ENCODE measurements around the gene SAA2. TPM values are rescaled to one million over a fixed set of nuclear protein-coding genes. Genes with fewer than 3 reads are reported as not detected.

Gene SAA2
- total RNA-seq, 4 donors from 2014 or later, result 0.34 TPM; not detected in 3

DNA sequence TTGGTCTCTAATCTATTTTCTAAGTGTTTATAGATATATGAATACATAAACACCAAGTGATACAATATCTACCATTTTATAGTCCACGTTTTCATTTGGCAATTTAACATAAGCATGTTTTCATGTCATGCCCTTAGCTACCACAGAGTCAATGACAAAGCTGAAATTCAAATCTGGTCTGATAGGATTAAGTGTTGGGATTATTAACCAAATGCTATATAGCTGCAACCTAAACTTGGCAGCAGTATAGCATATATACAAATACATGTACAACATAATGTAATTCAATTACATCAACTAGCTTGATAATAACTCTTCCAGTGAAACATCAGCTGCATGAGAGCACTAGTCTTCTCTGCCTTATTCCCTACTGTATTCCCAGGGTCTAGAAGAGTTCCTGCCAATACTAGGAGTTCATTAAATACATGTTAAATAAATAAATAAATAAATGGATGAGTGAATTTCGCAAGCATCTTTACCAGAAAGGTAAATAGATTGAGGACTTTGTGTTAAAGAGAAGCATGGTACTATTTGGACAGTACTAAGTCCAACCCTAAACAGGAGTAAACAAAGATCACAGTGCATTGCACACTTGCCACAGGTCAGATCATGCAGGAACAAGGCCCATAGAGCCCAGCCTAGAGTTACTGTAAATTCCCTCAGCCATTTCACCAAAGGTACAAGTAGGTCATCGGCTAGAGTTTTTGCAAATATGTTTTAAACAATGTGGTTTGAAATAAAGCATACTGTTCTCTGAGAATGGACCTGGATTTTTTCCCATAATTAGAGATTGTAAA, 24.7 kb downstream of the SAA2 start:
- H3K4me3 ChIP-seq, result no peak overlapping the region
- no peaks in the 10 kb centered on the region for H3K27me3 ChIP-seq
- H3K9me3 ChIP-seq, result no peaks in the 10 kb centered on the region
- no peak overlapping the region for H3K27ac ChIP-seq (replicated peaks in 1 of 4)
- no peaks in the 10 kb centered on the region for H3K36me3 ChIP-seq
- no peak for DNase-seq (ENCODE audit: extremely low spot score)
- intact Hi-C loops (cut with DNase I), result no loop called here
- 62% methylated on average over 3 of the region's 3 CpGs for WGBS
- no peaks in the 10 kb centered on the region for H3K4me1 ChIP-seq
- TF ChIP-seq POLR2AphosphoS5 (IDR thresholded peaks at IDR 0.05), result no peak
- TF ChIP-seq, protein P1, sequence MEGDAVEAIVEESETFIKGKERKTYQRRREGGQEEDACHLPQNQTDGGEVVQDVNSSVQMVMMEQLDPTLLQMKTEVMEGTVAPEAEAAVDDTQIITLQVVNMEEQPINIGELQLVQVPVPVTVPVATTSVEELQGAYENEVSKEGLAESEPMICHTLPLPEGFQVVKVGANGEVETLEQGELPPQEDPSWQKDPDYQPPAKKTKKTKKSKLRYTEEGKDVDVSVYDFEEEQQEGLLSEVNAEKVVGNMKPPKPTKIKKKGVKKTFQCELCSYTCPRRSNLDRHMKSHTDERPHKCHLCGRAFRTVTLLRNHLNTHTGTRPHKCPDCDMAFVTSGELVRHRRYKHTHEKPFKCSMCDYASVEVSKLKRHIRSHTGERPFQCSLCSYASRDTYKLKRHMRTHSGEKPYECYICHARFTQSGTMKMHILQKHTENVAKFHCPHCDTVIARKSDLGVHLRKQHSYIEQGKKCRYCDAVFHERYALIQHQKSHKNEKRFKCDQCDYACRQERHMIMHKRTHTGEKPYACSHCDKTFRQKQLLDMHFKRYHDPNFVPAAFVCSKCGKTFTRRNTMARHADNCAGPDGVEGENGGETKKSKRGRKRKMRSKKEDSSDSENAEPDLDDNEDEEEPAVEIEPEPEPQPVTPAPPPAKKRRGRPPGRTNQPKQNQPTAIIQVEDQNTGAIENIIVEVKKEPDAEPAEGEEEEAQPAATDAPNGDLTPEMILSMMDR (IDR thresholded peaks at IDR 0.05), result no peak
- no peak for TF ChIP-seq EP300 (IDR thresholded peaks at IDR 0.05)

DNA sequence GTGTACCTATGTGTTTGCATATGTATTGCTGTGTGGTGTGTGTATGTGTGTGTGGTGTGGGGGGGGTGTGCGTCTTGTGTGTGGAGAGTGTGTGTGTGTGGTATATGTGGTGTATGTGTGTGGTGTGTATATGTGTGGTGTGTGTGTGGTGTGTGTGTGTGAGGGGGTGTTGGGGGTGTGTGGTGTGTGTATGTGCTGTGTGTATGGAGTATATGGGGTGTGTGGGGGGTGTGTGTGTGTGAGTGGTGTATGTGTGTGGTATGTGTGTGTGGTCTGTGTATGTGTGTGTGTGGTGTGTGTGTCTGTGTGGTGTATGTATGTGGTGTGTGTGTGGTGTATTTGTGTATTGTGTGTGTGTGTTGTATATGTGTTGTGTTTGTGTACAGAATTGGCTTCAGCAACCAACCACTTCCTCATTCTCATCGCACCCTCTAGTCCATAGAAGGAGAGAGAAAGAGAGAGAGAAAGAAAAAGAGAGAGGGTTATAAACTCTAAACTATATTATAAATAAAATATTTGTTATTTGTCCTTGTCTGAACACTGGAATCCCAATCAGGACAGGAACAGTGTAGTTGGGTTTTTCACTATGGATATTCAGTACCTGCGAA, 25.6 kb downstream of the SAA2 start:
- no peak overlapping the region for H3K4me3 ChIP-seq
- no peaks in the 10 kb centered on the region for H3K4me1 ChIP-seq
- no peaks in the 10 kb centered on the region for H3K27me3 ChIP-seq
- TF ChIP-seq POLR2A (IDR thresholded peaks at IDR 0.05; ENCODE audit: low read depth) (no peak), EP300 (IDR thresholded peaks at IDR 0.05) (no peak), POLR2AphosphoS5 (IDR thresholded peaks at IDR 0.05) (no peak)
- TF ChIP-seq, protein P1 (IDR thresholded peaks at IDR 0.05), result no peak
- no peak overlapping the region for H3K27ac ChIP-seq (replicated peaks in 1 of 4)
- intact Hi-C loops (cut with DNase I), result no loop called here
- no peak for DNase-seq (ENCODE audit: extremely low spot score)
- H3K9me3 ChIP-seq, result no peaks in the 10 kb centered on the region
- 81% methylated on average over 3 of the region's 3 CpGs for WGBS
- no peaks in the 10 kb centered on the region for H3K36me3 ChIP-seq

DNA sequence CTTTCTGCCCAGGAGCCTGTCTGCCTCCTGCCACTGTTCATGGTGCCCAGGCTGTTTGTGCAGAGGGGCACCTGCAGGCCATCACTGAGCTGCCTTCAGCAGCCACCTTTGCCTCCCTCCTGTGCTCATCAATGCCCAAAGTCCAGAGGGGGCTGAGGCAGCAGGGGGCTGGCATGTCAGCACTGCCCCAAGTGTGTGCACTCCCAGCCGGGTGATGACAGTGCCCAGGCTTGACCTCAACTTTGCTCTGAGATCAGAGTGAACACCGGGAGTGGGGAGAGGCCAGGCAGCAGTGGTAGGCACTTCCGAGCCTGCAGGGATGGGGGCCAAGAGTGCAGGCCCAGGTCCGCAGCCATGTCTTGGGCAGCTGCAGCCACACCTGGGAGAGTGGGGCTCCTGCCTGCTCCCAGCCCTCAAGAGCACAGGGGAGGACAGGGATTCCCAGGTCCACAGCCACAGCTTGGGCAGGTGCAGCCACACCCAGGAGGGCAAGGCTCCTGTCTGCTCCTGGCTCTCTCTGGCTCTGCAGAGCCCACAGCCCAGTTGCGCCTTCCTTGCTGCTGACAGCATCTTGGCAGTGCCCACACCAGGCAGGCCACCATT, 27.1 kb downstream of the SAA2 start:
- no peak for DNase-seq (ENCODE audit: extremely low spot score)
- H3K27me3 ChIP-seq, result no peaks in the 10 kb centered on the region
- no peak for TF ChIP-seq POLR2AphosphoS5 (IDR thresholded peaks at IDR 0.05)
- TF ChIP-seq POLR2A (IDR thresholded peaks at IDR 0.05; ENCODE audit: low read depth), result no peak
- no peak for TF ChIP-seq EP300 (IDR thresholded peaks at IDR 0.05)
- TF ChIP-seq, protein P1 (IDR thresholded peaks at IDR 0.05), result no peak
- intact Hi-C loops (cut with DNase I), result no loop called here
- 73% methylated on average over 5 of the region's 5 CpGs for WGBS
- no peaks in the 10 kb centered on the region for H3K36me3 ChIP-seq
- no peak overlapping the region for H3K27ac ChIP-seq (replicated peaks in 1 of 4)
- no peaks in the 10 kb centered on the region for H3K4me1 ChIP-seq
- no peaks in the 10 kb centered on the region for H3K9me3 ChIP-seq
- H3K4me3 ChIP-seq, result no peak overlapping the region

DNA sequence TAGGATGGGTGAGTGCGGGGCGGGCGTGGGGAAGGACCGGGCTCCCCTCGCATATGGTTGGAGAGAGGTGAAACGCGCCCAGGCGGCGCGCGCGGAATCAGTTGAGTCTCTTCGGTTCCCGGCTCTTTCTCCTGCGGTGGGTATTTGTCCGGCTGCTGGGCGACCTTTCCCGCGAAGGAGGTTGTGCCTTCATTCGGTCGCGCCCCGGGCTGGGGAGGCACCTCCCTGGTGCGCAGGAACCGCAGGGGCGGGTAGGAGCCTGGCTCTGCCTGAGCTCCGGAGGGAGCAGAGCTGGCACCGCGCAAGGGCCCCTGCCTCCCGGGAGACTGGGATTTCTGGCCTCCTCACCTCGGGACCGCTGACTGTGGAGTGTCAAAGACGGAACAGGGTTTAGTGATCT, 39.4 kb downstream of the SAA2 start:
- Histone ChIP-seq H3K27ac (replicated peaks in 1 of 4) (no peak overlapping the region), H3K9me3 (no peaks in the 10 kb centered on the region), H3K27me3 (peaks cover 0 to 32% (median 0%) of the 10 kb centered on the region in 4 donors), H3K36me3 (no peaks in the 10 kb centered on the region), H3K4me3 (no peak overlapping the region), H3K4me1 (no peaks in the 10 kb centered on the region)
- no peak for TF ChIP-seq POLR2A (IDR thresholded peaks at IDR 0.05; ENCODE audit: low read depth)
- no peak for TF ChIP-seq EP300 (IDR thresholded peaks at IDR 0.05)
- no peak for TF ChIP-seq POLR2AphosphoS5 (IDR thresholded peaks at IDR 0.05)
- TF ChIP-seq, protein P1 (IDR thresholded peaks at IDR 0.05), result no peak
- 48% methylated on average over 21 of the region's 33 CpGs for WGBS
- DNase-seq (ENCODE audit: extremely low spot score), result no peak
- intact Hi-C loops (cut with DNase I), result no loop called here

Data from esophagus muscularis mucosa (tissue), 4 donors.